ENCODE results near the gene CLCN7.
A peak's percentile ranks its signal among the peaks of the same experiment; 100 is the strongest.

CLCN7 gene, protein sequence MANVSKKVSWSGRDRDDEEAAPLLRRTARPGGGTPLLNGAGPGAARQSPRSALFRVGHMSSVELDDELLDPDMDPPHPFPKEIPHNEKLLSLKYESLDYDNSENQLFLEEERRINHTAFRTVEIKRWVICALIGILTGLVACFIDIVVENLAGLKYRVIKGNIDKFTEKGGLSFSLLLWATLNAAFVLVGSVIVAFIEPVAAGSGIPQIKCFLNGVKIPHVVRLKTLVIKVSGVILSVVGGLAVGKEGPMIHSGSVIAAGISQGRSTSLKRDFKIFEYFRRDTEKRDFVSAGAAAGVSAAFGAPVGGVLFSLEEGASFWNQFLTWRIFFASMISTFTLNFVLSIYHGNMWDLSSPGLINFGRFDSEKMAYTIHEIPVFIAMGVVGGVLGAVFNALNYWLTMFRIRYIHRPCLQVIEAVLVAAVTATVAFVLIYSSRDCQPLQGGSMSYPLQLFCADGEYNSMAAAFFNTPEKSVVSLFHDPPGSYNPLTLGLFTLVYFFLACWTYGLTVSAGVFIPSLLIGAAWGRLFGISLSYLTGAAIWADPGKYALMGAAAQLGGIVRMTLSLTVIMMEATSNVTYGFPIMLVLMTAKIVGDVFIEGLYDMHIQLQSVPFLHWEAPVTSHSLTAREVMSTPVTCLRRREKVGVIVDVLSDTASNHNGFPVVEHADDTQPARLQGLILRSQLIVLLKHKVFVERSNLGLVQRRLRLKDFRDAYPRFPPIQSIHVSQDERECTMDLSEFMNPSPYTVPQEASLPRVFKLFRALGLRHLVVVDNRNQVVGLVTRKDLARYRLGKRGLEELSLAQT

DNA sequence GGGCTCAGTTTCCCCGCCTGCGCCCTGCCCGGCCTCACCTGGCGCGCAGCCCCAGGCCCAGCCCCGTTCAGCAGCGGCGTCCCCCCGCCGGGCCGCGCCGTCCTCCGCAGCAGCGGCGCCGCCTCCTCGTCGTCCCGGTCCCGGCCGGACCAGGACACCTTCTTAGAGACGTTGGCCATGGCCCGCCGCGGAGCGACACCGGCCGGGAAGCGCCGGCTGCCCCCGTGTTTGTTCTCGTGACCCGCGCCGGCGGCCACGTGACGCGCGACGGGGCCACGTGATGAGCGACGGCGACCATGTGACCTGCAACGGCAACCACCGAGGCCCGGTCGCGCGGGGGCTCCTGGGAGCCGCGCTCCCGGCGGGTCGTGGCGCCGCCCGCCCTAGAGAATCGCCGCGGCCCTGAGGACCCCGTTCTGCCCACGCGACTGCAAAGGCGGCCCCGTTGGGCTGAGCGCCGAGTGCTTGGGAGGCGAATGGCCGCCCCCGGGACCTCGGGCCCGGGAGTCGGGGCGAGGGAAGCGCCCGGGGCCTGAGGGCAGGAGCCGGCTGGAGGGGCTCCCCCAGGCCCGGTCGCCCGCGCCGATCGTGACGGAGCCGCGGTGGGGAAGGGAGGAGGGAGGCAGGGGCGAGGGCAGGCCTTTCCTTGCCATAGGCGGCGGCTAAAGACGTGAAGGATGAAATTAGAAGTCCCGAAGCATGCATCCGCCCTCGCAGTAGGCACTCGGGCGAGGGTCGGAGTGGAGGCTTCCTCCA, at the start of gene CLCN7:
CLCN7 (minus strand) TSS at position 233 of the 756 bp plus-strand sequence; CDS start at position 179, 54 bp downstream.
- peak; percentile 93 for DNase-seq

DNA sequence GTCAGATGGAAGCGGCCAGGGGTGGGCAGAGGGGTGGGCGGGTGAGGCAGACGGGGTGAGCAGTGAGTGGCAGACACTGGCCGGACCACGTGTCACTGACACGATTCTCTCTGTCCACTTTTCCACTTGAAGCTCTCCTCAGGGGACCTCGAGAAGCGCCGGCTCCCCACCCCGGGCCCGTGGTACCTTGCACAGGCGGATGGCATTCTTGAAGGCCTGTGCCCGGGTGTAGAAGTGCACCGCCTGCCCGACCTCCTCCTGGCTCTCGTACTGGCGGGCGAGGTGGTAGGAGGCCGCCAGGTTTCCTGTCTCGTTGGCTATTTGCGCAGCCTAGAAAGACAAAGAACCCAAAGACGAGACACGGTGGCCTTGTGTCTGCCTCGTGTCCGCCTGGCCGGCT, 49.5 kb upstream of the CLCN7 start:
- no peak for DNase-seq

DNA sequence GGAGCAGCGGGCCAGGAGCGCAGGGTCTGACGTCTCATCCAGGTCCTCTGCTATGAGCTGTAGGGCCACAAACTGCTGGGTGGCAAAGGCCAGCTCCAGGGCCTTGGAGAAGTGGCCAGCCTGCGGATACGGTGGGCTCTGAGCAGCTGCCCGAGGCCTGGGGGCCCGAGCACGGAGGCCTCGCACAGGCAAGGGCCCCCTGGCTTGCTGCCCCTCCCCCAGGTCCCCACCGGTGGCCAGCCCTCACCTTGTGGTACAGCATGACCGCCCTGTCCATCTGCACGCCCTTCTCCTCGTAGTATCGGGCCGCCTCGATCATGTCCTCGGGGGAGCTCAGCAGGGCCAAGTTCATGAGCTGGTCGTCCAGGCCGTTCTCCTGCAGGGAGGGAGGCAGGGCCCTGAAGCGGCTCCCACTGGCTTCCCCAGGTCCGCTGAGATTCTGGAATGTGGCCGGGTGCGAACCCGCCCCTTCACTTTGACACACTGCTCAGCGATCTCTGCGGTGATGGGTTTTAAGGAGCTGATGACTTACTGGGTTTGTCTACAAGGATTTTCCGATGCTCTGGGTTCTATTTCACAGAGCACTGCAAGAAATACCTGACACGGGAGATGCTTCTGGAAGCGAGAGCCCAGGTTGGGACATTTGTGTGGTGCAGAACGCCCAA, 48.9 kb upstream of the CLCN7 start:
- no peak for DNase-seq

DNA sequence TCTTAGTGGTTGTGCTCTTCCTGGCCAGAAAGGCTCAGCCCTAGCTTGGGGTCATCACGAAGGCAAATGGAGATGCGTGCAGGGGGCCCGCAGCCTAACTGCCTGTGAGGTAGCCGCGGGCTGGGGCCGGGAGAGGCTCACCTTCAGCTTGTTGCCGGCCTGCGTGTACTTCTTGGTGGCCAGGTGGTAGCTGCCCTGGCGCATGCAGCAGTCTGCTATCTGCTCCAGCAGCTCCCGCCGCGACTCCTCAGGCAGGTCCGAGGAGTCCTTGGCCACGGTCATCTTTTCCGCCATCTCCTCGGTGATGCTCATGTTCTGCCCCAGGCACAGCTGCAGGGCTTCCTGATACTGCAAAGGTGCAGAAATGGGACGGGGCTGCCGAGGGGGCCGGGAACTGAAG, 45.6 kb upstream of the CLCN7 start:
- DNase-seq, result no peak

DNA sequence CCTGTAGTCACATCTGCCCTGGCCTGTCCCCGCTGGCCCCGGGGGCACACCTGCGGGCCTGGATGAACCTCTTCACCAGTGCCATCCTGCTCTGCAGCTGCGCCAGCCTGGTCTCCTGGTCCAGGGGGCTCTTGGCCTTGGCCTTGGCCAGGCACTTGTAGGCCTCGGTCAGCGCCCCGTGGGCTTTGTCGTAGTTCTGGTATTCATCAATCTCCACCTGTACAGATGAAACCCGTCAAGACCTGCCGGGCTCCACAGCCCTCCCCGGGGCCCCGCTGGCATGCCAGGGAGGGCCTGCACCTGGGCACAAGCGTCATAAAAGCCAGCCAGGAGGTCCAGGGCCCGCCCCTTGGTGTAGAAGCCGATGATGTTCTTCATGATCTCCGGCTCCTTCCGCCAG, 45.0 kb upstream of the CLCN7 start:
- DNase-seq, result no peak

DNA sequence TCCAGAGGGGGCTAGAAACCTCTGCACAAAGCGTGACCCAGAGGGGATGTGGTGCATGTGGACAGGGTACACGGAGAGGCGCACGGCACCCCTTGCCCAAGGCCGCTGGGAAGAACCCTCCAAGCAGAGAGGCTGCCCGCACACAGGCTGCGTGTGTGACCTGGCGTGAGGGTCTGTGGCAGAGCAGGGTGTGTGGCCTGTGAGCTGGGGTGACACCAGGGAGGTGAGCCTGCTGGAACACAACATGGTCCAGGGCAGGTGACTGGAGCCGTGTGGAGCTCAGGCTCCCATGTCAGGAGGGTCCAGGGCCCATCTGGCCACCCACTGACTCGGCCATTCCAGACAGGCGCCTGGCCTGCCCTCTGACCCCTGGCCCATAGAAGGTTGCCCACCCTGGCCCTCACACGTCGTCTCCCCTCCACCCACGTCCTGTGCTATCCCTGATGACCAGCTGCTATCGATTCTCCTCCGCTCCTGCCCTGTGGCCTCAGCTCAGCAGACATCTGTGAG, 43.9 kb upstream of the CLCN7 start:
- no peak for DNase-seq

DNA sequence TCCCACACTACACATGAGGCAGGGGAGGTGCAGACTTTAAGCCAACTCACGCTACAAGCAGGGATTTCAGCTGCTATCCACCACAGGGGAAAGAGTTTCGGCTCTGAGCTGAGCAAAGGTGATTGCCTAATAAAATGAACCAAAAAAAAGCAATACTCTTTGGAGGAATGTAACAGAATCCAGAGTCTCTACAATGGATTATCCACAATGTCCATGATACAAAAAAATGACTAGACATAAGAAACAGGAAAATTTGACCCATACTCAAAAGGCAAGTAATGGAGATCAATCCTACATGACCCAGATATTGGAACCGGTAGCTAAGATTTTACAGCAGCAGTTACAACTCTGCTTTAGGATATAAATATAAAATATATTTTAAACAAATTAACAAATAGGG, 39.7 kb upstream of the CLCN7 start:
- DNase-seq, result no peak

DNA sequence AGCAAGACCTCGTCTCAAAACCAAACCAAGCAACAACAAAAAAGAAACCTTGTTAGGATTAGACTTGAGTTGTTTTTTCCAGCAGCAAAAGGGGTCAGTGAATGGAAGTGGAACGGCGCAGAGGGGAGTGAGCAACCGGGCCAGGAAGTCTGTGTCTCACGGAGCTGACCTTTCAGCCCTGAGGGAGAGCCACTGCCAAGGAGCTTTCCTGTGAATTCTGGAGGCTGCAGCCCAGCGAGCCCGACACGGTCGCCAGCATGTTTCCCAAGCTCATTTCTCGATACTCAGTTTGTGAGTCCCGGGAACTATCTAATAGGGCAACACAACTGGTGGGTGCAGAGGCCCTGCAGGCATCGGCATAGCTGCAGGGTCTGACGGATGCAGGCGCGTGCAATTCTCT, 37.9 kb upstream of the CLCN7 start:
- DNase-seq, result no peak

DNA sequence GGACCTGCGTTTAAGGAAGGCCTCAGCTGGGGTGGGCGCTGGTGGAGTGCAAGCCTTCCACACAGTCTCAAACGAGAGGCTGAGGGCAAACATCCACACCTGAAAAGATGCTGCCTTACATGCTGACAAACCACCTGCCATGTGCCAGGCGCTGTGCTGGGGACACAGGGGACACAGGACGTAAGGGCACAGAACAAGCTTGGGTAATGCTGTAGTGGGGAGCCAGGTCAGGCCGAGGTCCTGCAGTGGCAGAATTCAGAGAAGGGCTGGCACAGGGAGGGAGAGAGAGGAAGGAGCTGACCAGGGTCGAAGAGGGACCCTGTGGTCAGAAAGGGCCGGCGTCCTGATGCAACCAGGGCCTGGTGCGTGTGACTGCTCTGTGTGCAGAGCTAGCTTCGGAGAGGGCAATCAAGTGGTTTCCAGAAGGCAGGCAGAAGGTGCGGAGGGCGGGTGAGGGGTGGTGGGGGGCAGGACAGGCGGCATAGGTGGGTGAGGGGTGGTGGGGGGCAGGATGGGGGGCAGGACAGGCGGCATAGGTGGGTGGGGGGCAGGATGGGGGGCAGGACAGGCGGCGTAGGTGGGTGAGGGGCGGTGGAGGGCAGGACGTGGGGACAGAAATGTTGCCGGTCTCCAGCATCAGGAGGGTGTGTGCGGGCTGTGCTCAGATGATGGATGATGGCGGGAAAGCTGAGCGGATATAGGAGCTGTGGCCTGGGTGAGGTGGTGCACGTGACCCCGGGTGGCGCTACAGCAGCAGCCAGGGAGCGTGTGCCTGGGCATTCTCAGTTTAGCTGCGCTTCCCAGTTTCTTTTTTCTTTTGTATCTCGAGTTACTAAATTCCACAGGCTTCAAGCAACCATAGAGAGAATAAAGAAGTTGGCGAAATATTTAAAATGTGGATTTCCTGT, 37.1 kb upstream of the CLCN7 start:
- no peak for DNase-seq

DNA sequence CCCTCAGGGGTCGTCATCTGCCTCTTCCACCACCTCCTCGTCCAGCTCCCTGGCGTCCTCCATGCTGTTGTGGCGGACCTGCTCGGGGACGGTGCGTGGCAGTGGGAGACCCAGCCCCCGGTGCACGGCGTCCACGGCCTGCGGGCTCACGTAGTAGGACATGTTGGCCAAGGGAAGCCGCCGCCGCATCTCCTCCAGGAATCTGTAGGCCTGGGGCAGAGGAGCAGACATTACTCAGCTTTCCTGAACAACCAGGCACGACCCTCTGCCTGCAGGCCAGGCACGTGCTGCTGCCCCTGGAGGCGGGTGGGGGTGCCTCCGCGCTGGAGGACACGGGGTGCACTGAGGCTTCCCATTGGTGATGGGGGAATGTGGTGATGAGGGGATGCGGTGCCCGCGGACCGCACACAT, 36.1 kb upstream of the CLCN7 start:
- DNase-seq, result no peak

DNA sequence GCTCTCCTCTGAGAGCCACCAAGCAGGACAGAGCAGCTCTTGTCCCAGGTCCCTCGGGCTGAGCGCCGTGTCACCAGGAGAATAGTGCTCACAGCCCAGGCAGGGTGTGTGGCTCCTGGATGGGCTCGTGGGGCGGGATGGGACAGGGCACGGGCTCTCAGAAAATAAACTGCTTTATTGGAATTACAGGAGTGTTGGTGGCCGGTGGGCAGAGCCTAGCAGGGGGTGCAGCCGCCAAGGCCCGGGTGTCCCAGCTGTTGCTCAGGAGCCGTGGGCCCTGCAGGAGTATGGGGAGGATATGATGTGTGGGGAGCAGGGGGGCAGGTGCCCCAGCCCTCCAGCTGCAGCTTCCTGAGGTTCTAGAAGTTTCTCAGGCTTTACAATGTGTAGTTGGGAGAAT, 35.4 kb upstream of the CLCN7 start:
- DNase-seq, result no peak

DNA sequence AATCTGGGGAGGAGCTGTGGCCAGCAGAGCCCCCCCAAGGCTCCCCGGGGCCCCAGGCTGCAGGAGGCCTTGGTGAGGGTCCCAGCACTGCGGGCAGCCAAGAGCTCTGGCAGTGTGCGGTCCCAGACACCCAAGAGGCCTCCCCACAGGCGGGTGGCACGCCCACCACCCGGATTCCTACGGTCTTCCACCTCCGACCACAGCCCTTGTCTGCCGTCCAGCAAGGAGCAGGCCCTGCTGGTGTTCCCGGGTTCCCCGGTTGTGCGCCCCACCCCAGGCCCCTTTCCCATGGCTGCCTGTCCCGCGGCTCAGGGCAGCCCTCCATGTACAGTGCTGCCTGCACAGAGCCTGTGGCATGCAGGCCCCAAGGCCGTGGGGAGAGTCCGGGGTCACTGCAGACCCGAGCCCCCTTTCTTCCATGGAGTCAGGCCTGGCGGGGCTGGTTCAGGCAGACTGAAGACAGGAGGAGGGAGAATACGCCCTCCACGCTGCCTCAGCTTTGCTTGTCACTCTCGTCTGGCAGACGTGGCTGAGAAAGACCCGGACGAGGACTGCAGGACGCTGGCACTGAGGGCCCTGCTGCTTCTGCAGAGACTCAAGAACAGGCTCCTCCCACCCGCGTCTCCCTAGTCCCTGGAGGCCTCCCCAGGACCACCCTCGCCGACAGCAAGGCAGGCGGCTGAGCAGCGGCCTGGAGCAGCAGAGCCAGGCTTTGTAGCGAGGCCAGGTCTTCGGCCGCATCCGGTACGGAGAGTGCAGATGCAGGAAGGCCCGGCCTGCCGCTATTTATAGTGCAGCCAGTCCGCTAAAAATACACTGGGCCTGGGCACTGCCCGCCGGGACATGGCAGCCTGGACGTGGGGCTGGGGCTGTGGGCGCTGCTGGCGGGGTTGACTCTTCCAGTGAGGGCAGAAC, 34.7 kb upstream of the CLCN7 start:
- DNase-seq, result no peak

DNA sequence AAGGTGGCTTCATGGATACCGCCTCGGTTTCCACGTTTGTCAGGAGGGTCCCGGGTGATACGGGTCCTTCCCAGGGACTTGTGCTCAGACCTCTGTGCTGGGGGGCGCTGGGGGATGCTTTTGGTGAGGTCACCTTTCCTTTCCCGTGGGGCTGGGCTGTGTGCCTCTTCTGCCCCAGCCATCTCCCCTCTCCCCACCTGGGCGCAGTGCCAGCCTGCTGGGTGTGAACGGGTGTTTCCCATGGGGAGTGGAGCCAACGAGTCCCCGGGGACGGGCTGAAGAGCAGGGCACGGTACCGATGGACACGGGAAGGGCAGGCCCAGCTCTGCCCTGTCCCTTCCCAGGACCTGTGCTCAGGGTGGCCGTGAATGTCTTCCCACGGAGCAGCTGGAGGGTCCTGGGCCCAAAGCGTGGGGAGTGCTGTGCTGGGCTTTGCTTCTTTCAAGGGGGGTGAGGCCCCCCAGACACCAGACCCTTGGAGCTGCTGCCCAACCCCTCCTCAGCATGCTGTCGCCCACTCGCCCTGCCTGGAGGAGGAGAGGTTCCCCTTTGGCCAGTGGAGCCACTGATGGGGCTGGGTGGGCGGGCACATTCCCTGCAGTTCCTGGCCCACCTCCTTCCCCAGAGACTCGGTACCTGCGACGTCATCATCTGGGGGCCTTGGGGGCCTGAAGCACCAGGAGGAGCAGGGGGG, 33.8 kb upstream of the CLCN7 start:
- no peak for DNase-seq

DNA sequence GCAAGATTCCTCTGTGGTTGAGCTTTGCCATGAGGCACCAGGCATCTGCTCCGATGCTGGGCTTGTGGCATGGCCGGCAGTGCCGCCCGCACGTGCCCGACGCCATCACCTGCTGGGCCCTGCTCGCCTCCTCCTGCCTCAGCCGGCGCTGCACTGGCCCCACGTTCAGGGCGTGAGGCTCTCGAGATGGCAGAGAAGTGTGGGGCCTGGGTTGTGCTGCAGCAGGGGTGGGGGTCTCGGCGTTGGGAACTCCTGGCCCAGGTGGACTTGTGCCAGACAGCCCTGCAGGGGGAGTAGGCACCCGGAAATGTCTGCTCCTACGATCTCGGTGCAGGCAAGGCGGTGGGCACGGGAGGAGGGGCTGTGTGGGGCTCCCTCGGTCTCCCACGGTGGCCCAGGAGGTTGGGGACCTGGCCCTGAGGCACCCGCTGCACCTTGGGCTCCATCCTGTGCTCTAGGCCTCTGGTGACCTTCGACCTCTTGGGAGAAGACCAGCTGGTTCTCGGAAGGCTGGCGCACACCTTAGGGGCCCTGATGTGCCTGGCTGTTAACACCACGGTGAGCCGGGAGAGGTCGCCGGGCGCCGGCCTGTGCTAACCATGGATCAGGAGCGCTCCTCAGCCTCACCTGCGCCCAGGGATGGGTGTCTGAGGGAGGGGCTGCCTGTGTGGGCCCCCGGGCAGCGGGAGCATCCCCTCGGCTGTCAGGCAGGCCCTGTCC, 31.8 kb upstream of the CLCN7 start:
- DNase-seq, result no peak

DNA sequence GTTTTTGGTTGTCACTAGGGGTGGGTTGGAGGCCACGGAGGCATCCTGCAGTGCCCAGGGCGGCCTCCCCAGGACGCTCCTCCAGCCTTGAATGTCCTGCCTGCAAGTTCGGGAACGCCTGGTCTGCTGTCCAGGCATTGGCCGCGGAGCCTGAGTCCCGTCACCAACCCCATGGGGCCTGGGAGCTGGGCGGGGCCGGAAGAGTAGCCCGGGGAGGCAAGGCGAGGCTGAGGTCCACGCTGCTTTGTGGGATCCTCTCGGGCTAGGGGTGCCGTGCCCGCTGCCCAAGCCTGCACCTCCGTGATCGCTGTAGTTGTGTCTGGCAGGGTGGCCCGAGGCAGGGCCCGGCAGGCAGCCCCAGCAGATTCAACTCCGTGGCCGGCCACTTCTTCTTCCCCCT, 31.1 kb upstream of the CLCN7 start:
- DNase-seq, result no peak

DNA sequence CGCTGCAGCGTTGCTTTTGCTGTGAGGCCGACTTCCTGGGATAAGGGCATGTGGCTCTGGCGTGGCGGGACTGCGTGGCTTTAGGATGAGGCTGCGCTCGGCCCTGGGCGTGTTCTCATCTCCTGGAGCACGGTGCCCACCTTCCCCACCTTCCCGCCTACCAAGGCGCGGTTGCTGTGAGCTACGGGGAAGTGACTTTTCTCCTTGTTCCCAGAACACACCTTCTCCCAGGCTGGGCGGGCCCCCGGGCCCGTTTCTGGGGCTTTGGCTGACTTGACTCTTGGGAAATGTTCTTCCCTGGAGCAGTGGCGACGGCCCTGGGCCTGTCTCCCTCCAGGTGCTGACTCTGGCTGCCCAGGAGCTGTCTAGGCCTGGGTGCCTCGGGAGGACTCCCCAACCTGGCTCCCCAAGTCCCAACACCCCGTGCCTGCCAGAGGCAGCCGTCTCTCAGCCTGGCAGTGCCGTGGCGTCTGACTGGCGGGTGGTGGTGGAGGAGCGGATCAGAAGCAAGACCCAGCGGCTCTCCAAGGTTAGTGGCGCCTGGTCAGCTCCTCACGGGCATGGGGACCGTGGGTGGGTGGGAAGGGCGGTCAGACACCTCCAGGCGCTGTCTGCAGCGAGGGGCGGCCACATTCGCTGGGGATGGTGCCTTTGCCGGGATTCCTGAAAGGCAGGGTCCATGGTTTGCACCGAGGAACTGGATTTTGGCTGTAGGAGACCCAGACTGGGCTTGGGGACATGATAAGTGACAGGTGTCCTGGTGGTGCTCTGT, 30.4 kb upstream of the CLCN7 start:
- DNase-seq, result no peak

DNA sequence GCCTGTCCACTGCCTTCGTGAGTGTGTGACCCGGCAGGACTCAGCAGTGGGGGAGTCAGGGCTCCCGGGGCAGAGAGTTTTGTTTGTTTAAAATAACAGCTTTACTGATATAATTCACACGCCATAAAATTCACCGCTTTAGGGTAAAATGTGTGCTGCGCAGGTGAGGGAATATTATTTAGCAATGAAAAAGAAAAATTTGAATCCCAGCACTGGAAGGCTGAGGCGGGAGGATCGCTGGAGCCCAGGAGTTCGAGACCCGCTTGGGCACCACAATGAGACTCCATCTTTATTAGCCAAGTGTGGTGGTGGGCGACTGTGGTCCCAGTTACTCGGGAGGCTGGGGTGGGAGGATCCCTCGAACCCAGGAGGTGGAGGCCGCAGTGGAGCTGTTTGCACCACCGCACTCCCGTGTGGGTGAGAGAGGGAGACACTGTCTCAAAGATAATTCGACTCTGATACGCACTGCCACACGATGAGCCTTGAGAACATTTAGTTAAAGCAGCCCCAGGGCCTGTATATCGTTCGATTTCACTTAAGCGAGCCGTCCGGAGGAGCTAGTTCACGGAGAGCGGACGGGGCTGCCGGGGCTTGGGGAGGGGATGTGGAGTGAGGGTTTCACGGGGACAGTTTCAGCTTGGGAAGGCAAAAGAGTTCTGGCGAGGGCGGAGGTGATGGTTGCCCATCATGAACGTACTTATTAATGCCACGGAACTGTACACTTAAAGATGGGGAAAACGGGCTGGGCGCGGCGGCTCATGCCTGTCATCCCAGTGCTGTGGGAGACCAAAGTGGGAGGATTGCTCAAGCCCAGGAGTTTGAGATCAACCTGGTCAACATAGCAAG, 28.5 kb upstream of the CLCN7 start:
- DNase-seq, result no peak
